Measurements from ENCODE around the gene SRGAP1. TPM values are rescaled to one million over a fixed set of nuclear protein-coding genes. Genes with fewer than 3 reads are reported as not detected.

The SRGAP1 gene
- total and polyA plus RNA-seq, 2 donors from 2014 or later = 1.8 to 13.5 TPM

GRCh38 chr12:63921157-63921556 lies 76.7 kb downstream of the SRGAP1 start:
- TF ChIP-seq, protein P1, sequence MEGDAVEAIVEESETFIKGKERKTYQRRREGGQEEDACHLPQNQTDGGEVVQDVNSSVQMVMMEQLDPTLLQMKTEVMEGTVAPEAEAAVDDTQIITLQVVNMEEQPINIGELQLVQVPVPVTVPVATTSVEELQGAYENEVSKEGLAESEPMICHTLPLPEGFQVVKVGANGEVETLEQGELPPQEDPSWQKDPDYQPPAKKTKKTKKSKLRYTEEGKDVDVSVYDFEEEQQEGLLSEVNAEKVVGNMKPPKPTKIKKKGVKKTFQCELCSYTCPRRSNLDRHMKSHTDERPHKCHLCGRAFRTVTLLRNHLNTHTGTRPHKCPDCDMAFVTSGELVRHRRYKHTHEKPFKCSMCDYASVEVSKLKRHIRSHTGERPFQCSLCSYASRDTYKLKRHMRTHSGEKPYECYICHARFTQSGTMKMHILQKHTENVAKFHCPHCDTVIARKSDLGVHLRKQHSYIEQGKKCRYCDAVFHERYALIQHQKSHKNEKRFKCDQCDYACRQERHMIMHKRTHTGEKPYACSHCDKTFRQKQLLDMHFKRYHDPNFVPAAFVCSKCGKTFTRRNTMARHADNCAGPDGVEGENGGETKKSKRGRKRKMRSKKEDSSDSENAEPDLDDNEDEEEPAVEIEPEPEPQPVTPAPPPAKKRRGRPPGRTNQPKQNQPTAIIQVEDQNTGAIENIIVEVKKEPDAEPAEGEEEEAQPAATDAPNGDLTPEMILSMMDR (IDR thresholded peaks at IDR 0.05; ENCODE audit: borderline replicate concordance, extremely low read depth, insufficient read depth) = no peak
- Histone ChIP-seq H3K9ac (ENCODE audit: low read length in 3 of 3) (no peak overlapping the region), H3K27ac (ENCODE audit: low read depth in 2 of 2, low read length in 2 of 2) (no peak overlapping the region), H3K4me1 (ENCODE audit: control insufficient read depth in 2 of 3, insufficient read depth in 2 of 3, low read depth in 1 of 3, low read length in 3 of 3) (peaks cover 9 to 24% (median 22%) of the 10 kb centered on the region in 3 donors), H3K9me3 (ENCODE audit: control insufficient read depth in 2 of 3, insufficient read depth in 1 of 3, low read length in 3 of 3) (no peaks in the 10 kb centered on the region), H3K27me3 (ENCODE audit: control insufficient read depth, insufficient read depth, low read length) (no peaks in the 10 kb centered on the region), H3K4me3 (ENCODE audit: low read length in 3 of 3) (no peak overlapping the region), H3K36me3 (ENCODE audit: control insufficient read depth in 2 of 3, insufficient read depth in 3 of 3, low read length in 3 of 3) (no peaks in the 10 kb centered on the region)
- intact Hi-C loops (cut with DNase I) = no loop called here
- no peak for FAIRE-seq
- no peak for DNase-seq

DNA sequence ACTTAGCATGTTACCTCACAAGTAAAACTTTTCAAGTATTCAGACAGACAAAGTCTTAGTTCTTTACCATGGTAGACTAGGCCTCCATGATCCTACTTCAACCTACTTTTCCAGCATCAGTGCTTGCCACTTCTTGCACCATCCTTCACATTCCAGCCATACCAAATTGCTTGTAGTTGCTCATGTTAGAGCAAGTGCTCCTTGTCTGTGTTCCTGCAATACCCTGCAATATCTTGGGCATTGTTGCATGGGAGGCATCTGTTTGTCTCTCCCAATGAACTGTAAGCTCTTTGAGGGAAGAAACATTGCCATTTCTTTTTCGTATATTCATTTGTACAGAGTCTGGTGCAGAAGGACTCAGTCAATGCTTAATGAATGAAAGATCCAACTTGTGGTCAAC lies 78.0 kb downstream of the SRGAP1 start:
- H3K9ac ChIP-seq (ENCODE audit: low read length in 3 of 3) = no peak overlapping the region
- no peaks in the 10 kb centered on the region for H3K36me3 ChIP-seq (ENCODE audit: control insufficient read depth in 2 of 3, insufficient read depth in 3 of 3, low read length in 3 of 3)
- H3K27ac ChIP-seq (ENCODE audit: low read depth in 2 of 2, low read length in 2 of 2) = no peak overlapping the region
- intact Hi-C loops (cut with DNase I) = no loop called here
- no peaks in the 10 kb centered on the region for H3K27me3 ChIP-seq (ENCODE audit: control insufficient read depth, insufficient read depth, low read length)
- TF ChIP-seq, protein P1 (IDR thresholded peaks at IDR 0.05; ENCODE audit: borderline replicate concordance, extremely low read depth, insufficient read depth) = no peak
- no peak overlapping the region for H3K4me3 ChIP-seq (ENCODE audit: low read length in 3 of 3)
- FAIRE-seq (no peak), DNase-seq (no peak)
- peaks cover 9 to 12% (median 12%) of the 10 kb centered on the region in 3 donors for H3K4me1 ChIP-seq (ENCODE audit: control insufficient read depth in 2 of 3, insufficient read depth in 2 of 3, low read depth in 1 of 3, low read length in 3 of 3)
- no peaks in the 10 kb centered on the region for H3K9me3 ChIP-seq (ENCODE audit: control insufficient read depth in 2 of 3, insufficient read depth in 1 of 3, low read length in 3 of 3)

DNA sequence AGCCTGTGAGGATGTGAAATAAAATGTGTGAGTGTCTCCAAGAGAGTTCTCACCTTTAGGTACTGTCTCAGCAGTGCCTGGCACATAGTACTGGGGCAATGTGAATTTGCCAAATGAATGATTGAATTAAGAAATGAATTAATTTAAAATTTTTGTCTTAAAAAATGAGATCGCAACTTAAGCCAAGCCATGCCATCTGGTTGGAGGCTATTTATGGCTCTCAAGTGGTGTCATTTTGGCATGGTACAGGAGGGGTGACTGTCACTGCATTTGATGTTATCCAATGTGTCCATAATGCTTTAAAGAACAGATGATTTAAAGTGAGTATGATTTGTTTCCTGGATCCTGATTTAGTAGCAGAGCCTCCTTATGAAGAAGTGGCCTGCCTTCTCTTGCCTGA lies 80.3 kb downstream of the SRGAP1 start:
- TF ChIP-seq, protein P1 (IDR thresholded peaks at IDR 0.05; ENCODE audit: borderline replicate concordance, extremely low read depth, insufficient read depth) = no peak
- Histone ChIP-seq H3K4me3 (ENCODE audit: low read length in 3 of 3) (no peak overlapping the region), H3K36me3 (ENCODE audit: control insufficient read depth in 2 of 3, insufficient read depth in 3 of 3, low read length in 3 of 3) (no peaks in the 10 kb centered on the region), H3K9me3 (ENCODE audit: control insufficient read depth in 2 of 3, insufficient read depth in 1 of 3, low read length in 3 of 3) (no peaks in the 10 kb centered on the region), H3K9ac (ENCODE audit: low read length in 3 of 3) (no peak overlapping the region), H3K4me1 (ENCODE audit: control insufficient read depth in 2 of 3, insufficient read depth in 2 of 3, low read depth in 1 of 3, low read length in 3 of 3) (no peaks in the 10 kb centered on the region), H3K27me3 (ENCODE audit: control insufficient read depth, insufficient read depth, low read length) (no peaks in the 10 kb centered on the region), H3K27ac (ENCODE audit: low read depth in 2 of 2, low read length in 2 of 2) (no peak overlapping the region)
- FAIRE-seq = no peak
- intact Hi-C loops (cut with DNase I) = no loop called here
- no peak for DNase-seq

GRCh38 chr12:63927511-63927910 lies 83.0 kb downstream of the SRGAP1 start:
- Histone ChIP-seq H3K4me1 (ENCODE audit: control insufficient read depth in 2 of 3, insufficient read depth in 2 of 3, low read depth in 1 of 3, low read length in 3 of 3) (no peaks in the 10 kb centered on the region), H3K9ac (ENCODE audit: low read length in 3 of 3) (no peak overlapping the region), H3K9me3 (ENCODE audit: control insufficient read depth in 2 of 3, insufficient read depth in 1 of 3, low read length in 3 of 3) (no peaks in the 10 kb centered on the region), H3K27ac (ENCODE audit: low read depth in 2 of 2, low read length in 2 of 2) (no peak overlapping the region), H3K36me3 (ENCODE audit: control insufficient read depth in 2 of 3, insufficient read depth in 3 of 3, low read length in 3 of 3) (no peaks in the 10 kb centered on the region), H3K27me3 (ENCODE audit: control insufficient read depth, insufficient read depth, low read length) (no peaks in the 10 kb centered on the region), H3K4me3 (ENCODE audit: low read length in 3 of 3) (no peak overlapping the region)
- DNase-seq = no peak
- TF ChIP-seq, protein P1 (IDR thresholded peaks at IDR 0.05; ENCODE audit: borderline replicate concordance, extremely low read depth, insufficient read depth) = no peak
- intact Hi-C loops (cut with DNase I) = no loop called here
- no peak for FAIRE-seq

Measured in kidney (tissue), 14 donors.